HG03354 (cell line): ENCODE results near the gene LHB.

Experiments
- ATAC-seq: cut with Tn5 transposase; IDR thresholded peaks from one replicate; pipeline ENCODE4 v1.9.1; 2021; ENCODE audit warnings: mild to moderate bottlenecking; ENCODE audit not compliant: unreplicated experiment, poor library complexity, severe bottlenecking

The LHB gene

GRCh38 chr19:48988286-48988685 is 28.6 kb downstream of the LHB start:
- ATAC-seq = no peak

- ATAC-seq = no peak
Observed at GRCh38 chr19:48987323-48987722, 29.6 kb downstream of the LHB start.

GRCh38 chr19:48986211-48986610 is 30.7 kb downstream of the LHB start:
- no peak for ATAC-seq

- ATAC-seq = no peak
Observed at GRCh38 chr19:48985711-48986110, 31.2 kb downstream of the LHB start.

- no peak for ATAC-seq
Observed at GRCh38 chr19:48982280-48982679, 34.6 kb downstream of the LHB start.

- ATAC-seq = no peak
Observed at GRCh38 chr19:48977061-48977460, 39.8 kb downstream of the LHB start.

- ATAC-seq = no peak
Observed at GRCh38 chr19:48975947-48976847, 40.7 kb downstream of the LHB start.

GRCh38 chr19:48970923-48971395 is 45.9 kb downstream of the LHB start:
- peak; percentile 40 for ATAC-seq

GRCh38 chr19:48970139-48970766 is 46.6 kb downstream of the LHB start:
- no peak for ATAC-seq

- ATAC-seq = no peak
Observed at GRCh38 chr19:48969276-48970138, 47.4 kb downstream of the LHB start.

GRCh38 chr19:48968813-48969218 is 48.1 kb downstream of the LHB start:
- ATAC-seq = no peak

GRCh38 chr19:48968179-48968661 is 48.7 kb downstream of the LHB start:
- ATAC-seq = no peak

GRCh38 chr19:48967346-48968178 is 49.3 kb downstream of the LHB start:
- no peak for ATAC-seq

GRCh38 chr19:48966541-48967345 is 50.1 kb downstream of the LHB start:
- ATAC-seq = no peak
